Medulla oblongata (tissue), 1 donor: ENCODE data around the gene C11orf97.
"Not testable (repeated sequence)": the region's sequence is repeated elsewhere in the genome, so short reads cannot be mapped to it uniquely, and the experiment has no call there.

ENCODE experiments used
- DNase-seq: peaks from one replicate; pipeline ENCODE4 v3.0.0-alpha.2; 2015; ENCODE audit errors: extremely low spot score

C11orf97 gene

GRCh38 chr11:94557992-94558391, 45.7 kb downstream of the C11orf97 start:
- DNase-seq: no peak

GRCh38 chr11:94558468-94558867, 46.2 kb downstream of the C11orf97 start:
- DNase-seq: no peak

GRCh38 chr11:94558932-94559331, 46.7 kb downstream of the C11orf97 start:
- no peak for DNase-seq

GRCh38 chr11:94559361-94559760, 47.1 kb downstream of the C11orf97 start:
- DNase-seq: no peak

- DNase-seq: no peak
Observed at GRCh38 chr11:94560834-94561233, 48.6 kb downstream of the C11orf97 start.

GRCh38 chr11:94563176-94563847, 51.1 kb downstream of the C11orf97 start:
- no peak for DNase-seq

- no peak for DNase-seq
Observed at GRCh38 chr11:94563848-94564467, 51.7 kb downstream of the C11orf97 start.

- DNase-seq: no peak
Observed at GRCh38 chr11:94567181-94567670, 55.0 kb downstream of the C11orf97 start, which contains the start of gene PIWIL4. Gene PIWIL4, plus strand, starts transcription at chr11:94567368. Its CDS starts 151 bp downstream, at chr11:94567519.

GRCh38 chr11:94568200-94568599, 55.9 kb downstream of the C11orf97 start:
- DNase-seq: no peak

GRCh38 chr11:94568717-94569116, 56.5 kb downstream of the C11orf97 start:
- no peak for DNase-seq

- DNase-seq: not testable (repeated sequence)
Observed at GRCh38 chr11:94572975-94573374, 60.7 kb downstream of the C11orf97 start.

GRCh38 chr11:94574193-94574961, 62.1 kb downstream of the C11orf97 start:
- no peak for DNase-seq

- DNase-seq: no peak
Observed at GRCh38 chr11:94576306-94576705, 64.0 kb downstream of the C11orf97 start.

GRCh38 chr11:94577841-94578240, 65.6 kb downstream of the C11orf97 start:
- no peak for DNase-seq
